ENCODE measurements around the gene NPEPL1.

GRCh38 chr20:58747211-58747610, 54.6 kb downstream of the NPEPL1 start:
- TF ChIP-seq EGR1 (IDR thresholded peaks at IDR 0.05), result no peak
- TF ChIP-seq MAX (IDR thresholded peaks at IDR 0.05), result no peak
- no peak for TF ChIP-seq REST (IDR thresholded peaks at IDR 0.05; ENCODE audit: low read depth)
- no peak for TF ChIP-seq TCF12 (IDR thresholded peaks at IDR 0.05; ENCODE audit: low read depth)
- no peak for TF ChIP-seq RAD21 (IDR thresholded peaks at IDR 0.05; ENCODE audit: low read depth)
- no peak for TF ChIP-seq EP300 (IDR thresholded peaks at IDR 0.05; ENCODE audit: borderline replicate concordance)
- TF ChIP-seq YY1 (IDR thresholded peaks at IDR 0.05; ENCODE audit: low read depth), result no peak
- no peak for TF ChIP-seq NFIC (IDR thresholded peaks at IDR 0.05)
- TF ChIP-seq CEBPB (IDR thresholded peaks at IDR 0.05), result no peak
- no peak for TF ChIP-seq CREB1 (IDR thresholded peaks at IDR 0.05; ENCODE audit: low read depth)
- TF ChIP-seq TAF1 (IDR thresholded peaks at IDR 0.05; ENCODE audit: low read depth), result no peak
- no peak for TF ChIP-seq ZBTB7A (IDR thresholded peaks at IDR 0.05; ENCODE audit: low read depth)
- TF ChIP-seq FOXM1 (IDR thresholded peaks at IDR 0.05; ENCODE audit: borderline replicate concordance, low read depth), result no peak
- TF ChIP-seq, protein P1, sequence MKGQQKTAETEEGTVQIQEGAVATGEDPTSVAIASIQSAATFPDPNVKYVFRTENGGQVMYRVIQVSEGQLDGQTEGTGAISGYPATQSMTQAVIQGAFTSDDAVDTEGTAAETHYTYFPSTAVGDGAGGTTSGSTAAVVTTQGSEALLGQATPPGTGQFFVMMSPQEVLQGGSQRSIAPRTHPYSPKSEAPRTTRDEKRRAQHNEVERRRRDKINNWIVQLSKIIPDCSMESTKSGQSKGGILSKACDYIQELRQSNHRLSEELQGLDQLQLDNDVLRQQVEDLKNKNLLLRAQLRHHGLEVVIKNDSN (IDR thresholded peaks at IDR 0.05), result no peak
